Measurements from ENCODE around the gene STARD3.
"Not testable (repeated sequence)": the region's sequence is repeated elsewhere in the genome, so short reads cannot be mapped to it uniquely, and the experiment has no call there.

Gene STARD3

DNA sequence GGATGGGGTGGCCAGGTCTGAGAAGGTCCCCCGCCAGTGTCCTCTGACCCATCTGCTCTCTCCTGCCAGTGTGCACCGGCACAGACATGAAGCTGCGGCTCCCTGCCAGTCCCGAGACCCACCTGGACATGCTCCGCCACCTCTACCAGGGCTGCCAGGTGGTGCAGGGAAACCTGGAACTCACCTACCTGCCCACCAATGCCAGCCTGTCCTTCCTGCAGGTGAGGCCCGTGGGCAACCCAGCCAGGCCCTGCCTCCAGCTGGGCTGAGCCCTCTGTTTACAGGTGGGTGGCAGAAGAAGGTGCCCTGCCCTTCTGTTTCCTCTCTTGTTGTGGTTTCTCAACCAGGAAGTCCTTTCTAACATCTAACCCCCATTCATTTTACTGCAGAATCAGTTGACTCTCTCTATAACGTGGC lies 70.0 kb downstream of the STARD3 start:
- Histone ChIP-seq H4K20me1 (ENCODE audit: insufficient read depth, low read length, poor library complexity, severe bottlenecking) (no peaks in the 10 kb centered on the region), H3K36me3 (ENCODE audit: insufficient read depth, low read length) (no peaks in the 10 kb centered on the region), H3K9ac (ENCODE audit: low read depth, low read length, poor library complexity, severe bottlenecking) (no peak overlapping the region), H2AFZ (ENCODE audit: low read length) (no peak overlapping the region), H3K4me2 (ENCODE audit: low read depth, low read length, poor library complexity, severe bottlenecking) (no peak overlapping the region), H3K9me3 (ENCODE audit: insufficient read depth, low read depth, low read length) (no peaks in the 10 kb centered on the region), H3K79me2 (ENCODE audit: insufficient read depth, low read length) (no peaks in the 10 kb centered on the region), H3K27me3 (ENCODE audit: insufficient read depth, low read length, poor library complexity, severe bottlenecking) (no peaks in the 10 kb centered on the region), H3F3A (ENCODE audit: low read depth) (no peaks in the 10 kb centered on the region), H3K4me1 (ENCODE audit: insufficient read depth, low read length, poor library complexity, severe bottlenecking) (peaks cover 16% of the 10 kb centered on the region), H3K4me3 (ENCODE audit: low read length, poor library complexity, severe bottlenecking) (no peak overlapping the region), H3K9me2 (replicated peaks; ENCODE audit: low read depth, low read length) (no peaks in the 10 kb centered on the region)
- TF ChIP-seq, protein P1, sequence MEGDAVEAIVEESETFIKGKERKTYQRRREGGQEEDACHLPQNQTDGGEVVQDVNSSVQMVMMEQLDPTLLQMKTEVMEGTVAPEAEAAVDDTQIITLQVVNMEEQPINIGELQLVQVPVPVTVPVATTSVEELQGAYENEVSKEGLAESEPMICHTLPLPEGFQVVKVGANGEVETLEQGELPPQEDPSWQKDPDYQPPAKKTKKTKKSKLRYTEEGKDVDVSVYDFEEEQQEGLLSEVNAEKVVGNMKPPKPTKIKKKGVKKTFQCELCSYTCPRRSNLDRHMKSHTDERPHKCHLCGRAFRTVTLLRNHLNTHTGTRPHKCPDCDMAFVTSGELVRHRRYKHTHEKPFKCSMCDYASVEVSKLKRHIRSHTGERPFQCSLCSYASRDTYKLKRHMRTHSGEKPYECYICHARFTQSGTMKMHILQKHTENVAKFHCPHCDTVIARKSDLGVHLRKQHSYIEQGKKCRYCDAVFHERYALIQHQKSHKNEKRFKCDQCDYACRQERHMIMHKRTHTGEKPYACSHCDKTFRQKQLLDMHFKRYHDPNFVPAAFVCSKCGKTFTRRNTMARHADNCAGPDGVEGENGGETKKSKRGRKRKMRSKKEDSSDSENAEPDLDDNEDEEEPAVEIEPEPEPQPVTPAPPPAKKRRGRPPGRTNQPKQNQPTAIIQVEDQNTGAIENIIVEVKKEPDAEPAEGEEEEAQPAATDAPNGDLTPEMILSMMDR (conservative IDR thresholded peaks at IDR 0.05; ENCODE audit: low read length) = no peak
- TF ChIP-seq EZH2phosphoT487 (IDR thresholded peaks at IDR 0.05; ENCODE audit: borderline replicate concordance) = no peak

DNA sequence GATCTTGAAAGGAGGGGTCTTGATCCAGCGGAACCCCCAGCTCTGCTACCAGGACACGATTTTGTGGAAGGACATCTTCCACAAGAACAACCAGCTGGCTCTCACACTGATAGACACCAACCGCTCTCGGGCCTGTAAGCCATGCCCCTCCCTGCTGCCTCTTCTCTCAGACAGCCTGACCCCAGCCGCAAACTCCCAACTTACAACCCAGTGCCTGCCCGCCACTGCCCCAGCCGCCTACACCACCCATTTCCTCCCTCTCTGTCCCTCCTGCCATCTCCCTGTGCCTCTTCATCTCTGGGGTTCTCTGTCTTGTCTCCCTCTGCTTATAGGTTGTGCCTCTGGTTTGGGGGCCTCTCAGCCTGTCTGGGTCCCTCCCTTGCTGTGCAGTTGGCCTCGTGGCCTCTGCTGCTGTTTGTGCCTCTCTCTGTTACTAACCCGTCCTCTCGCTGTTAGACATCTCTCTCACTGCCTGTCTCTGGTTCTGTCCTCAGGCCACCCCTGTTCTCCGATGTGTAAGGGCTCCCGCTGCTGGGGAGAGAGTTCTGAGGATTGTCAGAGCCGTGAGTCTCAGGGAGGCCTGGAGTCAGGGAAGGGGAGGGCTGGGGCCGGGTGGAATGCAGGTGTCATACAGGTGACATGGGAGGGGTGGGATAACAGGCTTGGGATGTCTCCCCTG lies 72.5 kb downstream of the STARD3 start:
- peaks cover 16% of the 10 kb centered on the region for H3K4me1 ChIP-seq (ENCODE audit: insufficient read depth, low read length, poor library complexity, severe bottlenecking)
- no peaks in the 10 kb centered on the region for H3K9me2 ChIP-seq (replicated peaks; ENCODE audit: low read depth, low read length)
- H3K79me2 ChIP-seq (ENCODE audit: insufficient read depth, low read length) = no peaks in the 10 kb centered on the region
- H3K27me3 ChIP-seq (ENCODE audit: insufficient read depth, low read length, poor library complexity, severe bottlenecking) = no peaks in the 10 kb centered on the region
- H2AFZ ChIP-seq (ENCODE audit: low read length) = no peak overlapping the region
- H3F3A ChIP-seq (ENCODE audit: low read depth) = no peaks in the 10 kb centered on the region
- no peaks in the 10 kb centered on the region for H3K36me3 ChIP-seq (ENCODE audit: insufficient read depth, low read length)
- no peak for TF ChIP-seq EZH2phosphoT487 (IDR thresholded peaks at IDR 0.05; ENCODE audit: borderline replicate concordance)
- TF ChIP-seq, protein P1 (conservative IDR thresholded peaks at IDR 0.05; ENCODE audit: low read length) = no peak
- H3K4me3 ChIP-seq (ENCODE audit: low read length, poor library complexity, severe bottlenecking) = no peak overlapping the region
- no peaks in the 10 kb centered on the region for H3K9me3 ChIP-seq (ENCODE audit: insufficient read depth, low read depth, low read length)
- H3K9ac ChIP-seq (ENCODE audit: low read depth, low read length, poor library complexity, severe bottlenecking) = no peak overlapping the region
- no peaks in the 10 kb centered on the region for H4K20me1 ChIP-seq (ENCODE audit: insufficient read depth, low read length, poor library complexity, severe bottlenecking)
- H3K4me2 ChIP-seq (ENCODE audit: low read depth, low read length, poor library complexity, severe bottlenecking) = no peak overlapping the region

DNA sequence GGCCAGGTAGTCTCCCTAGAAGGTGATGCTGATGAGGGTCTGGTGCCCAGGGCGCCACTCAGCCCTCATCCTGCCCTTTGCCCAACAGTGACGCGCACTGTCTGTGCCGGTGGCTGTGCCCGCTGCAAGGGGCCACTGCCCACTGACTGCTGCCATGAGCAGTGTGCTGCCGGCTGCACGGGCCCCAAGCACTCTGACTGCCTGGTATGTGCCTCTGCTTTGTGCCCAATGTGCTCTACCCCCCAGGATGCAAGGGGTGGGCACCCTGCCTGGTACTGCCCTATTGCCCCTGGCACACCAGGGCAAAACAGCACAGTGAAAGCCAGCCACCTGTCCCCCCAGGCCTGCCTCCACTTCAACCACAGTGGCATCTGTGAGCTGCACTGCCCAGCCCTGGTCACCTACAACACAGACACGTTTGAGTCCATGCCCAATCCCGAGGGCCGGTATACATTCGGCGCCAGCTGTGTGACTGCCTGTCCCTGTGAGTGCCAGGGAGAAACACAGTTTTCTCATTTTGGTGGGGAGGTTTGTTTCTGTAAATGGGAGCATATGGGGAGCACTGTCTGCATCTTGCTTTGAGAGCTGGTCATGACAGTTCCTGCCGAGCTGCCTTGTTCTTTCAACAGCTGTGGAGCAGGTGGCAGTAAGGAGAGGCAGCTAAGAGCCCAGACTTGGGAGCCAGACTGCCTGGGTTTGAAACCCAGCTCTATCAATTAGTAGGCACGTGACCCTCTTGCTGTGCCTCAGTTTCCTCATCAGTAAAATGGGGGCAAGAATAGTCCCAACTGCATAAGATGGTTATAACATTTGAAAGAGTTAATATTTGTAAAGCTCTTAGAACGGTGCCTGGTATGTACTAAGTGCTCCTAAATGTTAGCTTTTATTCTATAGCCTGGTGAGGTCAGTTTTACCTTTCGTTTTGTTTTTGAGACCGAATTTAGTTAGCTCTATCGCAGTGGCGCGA lies 73.3 kb downstream of the STARD3 start:
- Histone ChIP-seq H3K9ac (ENCODE audit: low read depth, low read length, poor library complexity, severe bottlenecking) (no peak overlapping the region), H3K36me3 (ENCODE audit: insufficient read depth, low read length) (no peaks in the 10 kb centered on the region), H3K79me2 (ENCODE audit: insufficient read depth, low read length) (no peaks in the 10 kb centered on the region), H3F3A (ENCODE audit: low read depth) (no peaks in the 10 kb centered on the region), H4K20me1 (ENCODE audit: insufficient read depth, low read length, poor library complexity, severe bottlenecking) (no peaks in the 10 kb centered on the region), H3K27me3 (ENCODE audit: insufficient read depth, low read length, poor library complexity, severe bottlenecking) (no peaks in the 10 kb centered on the region), H3K4me1 (ENCODE audit: insufficient read depth, low read length, poor library complexity, severe bottlenecking) (peaks cover 16% of the 10 kb centered on the region), H3K9me3 (ENCODE audit: insufficient read depth, low read depth, low read length) (no peaks in the 10 kb centered on the region), H3K4me3 (ENCODE audit: low read length, poor library complexity, severe bottlenecking) (no peak overlapping the region), H3K9me2 (replicated peaks; ENCODE audit: low read depth, low read length) (no peaks in the 10 kb centered on the region), H3K4me2 (ENCODE audit: low read depth, low read length, poor library complexity, severe bottlenecking) (no peak overlapping the region), H2AFZ (ENCODE audit: low read length) (no peak overlapping the region)
- TF ChIP-seq, protein P1 (conservative IDR thresholded peaks at IDR 0.05; ENCODE audit: low read length) = no peak
- TF ChIP-seq EZH2phosphoT487 (IDR thresholded peaks at IDR 0.05; ENCODE audit: borderline replicate concordance) = no peak

DNA sequence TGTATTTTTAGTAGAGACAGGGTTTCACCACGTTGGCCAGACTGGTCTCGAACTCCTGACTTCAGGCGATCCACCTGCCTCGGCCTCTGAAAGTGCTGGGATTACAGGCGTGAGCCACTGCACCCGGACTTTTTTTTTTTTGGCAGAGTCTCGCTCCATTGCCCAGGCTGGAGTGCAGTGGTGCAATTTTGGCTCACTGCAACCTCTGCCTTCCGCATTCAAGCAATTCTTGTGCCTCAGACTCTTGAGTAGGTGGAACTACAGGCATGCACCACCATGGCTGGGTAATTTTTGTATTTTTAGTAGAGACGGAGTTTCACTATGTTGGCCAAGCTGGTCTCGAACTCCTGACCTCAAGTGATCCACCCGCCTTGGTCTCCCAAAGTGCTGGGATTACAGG lies 74.1 kb downstream of the STARD3 start:
- H3K27me3 ChIP-seq (ENCODE audit: insufficient read depth, low read length, poor library complexity, severe bottlenecking); H3K9me3 ChIP-seq (ENCODE audit: insufficient read depth, low read depth, low read length); H3K4me3 ChIP-seq (ENCODE audit: low read length, poor library complexity, severe bottlenecking); H3K9ac ChIP-seq (ENCODE audit: low read depth, low read length, poor library complexity, severe bottlenecking); H3K79me2 ChIP-seq (ENCODE audit: insufficient read depth, low read length); H4K20me1 ChIP-seq (ENCODE audit: insufficient read depth, low read length, poor library complexity, severe bottlenecking); H2AFZ ChIP-seq (ENCODE audit: low read length); H3K4me2 ChIP-seq (ENCODE audit: low read depth, low read length, poor library complexity, severe bottlenecking); H3F3A ChIP-seq (ENCODE audit: low read depth); H3K9me2 ChIP-seq (replicated peaks; ENCODE audit: low read depth, low read length); H3K36me3 ChIP-seq (ENCODE audit: insufficient read depth, low read length): not testable (repeated sequence)
- peaks cover 16% of the 10 kb centered on the region for H3K4me1 ChIP-seq (ENCODE audit: insufficient read depth, low read length, poor library complexity, severe bottlenecking)
